Measurements from ENCODE around the gene PNMA8A. TPM values are rescaled to one million over a fixed set of nuclear protein-coding genes. Genes with fewer than 3 reads are reported as not detected.
"Not testable (repeated sequence)": the region's sequence is repeated elsewhere in the genome, so short reads cannot be mapped to it uniquely, and the experiment has no call there.

PNMA8A gene
- total RNA-seq, 1 donor from 2014 or later = not detected

- DNase-seq = no peak
- H3K4me1 Mint-ChIP-seq = peaks cover 3% of the 10 kb centered on the region
- H3K27ac Mint-ChIP-seq = no peak overlapping the region
- peaks cover 11% of the 10 kb centered on the region for H3K27me3 Mint-ChIP-seq
- intact Hi-C loops (cut with micrococcal nuclease) = no loop called here
- H3K9me3 Mint-ChIP-seq = no peaks in the 10 kb centered on the region
- no peak overlapping the region for H3K4me3 Mint-ChIP-seq
- H3K36me3 Mint-ChIP-seq (ENCODE audit: low read depth) = no peaks in the 10 kb centered on the region
Observed at GRCh38 chr19:46446021-46446420, 25.3 kb downstream of the PNMA8A start.

- no peak for DNase-seq
- Mint-ChIP-seq H3K4me1 (peaks cover 3% of the 10 kb centered on the region), H3K27ac (no peak overlapping the region), H3K36me3 (ENCODE audit: low read depth) (no peaks in the 10 kb centered on the region), H3K9me3 (no peaks in the 10 kb centered on the region), H3K4me3 (no peak overlapping the region), H3K27me3 (peaks cover 5% of the 10 kb centered on the region)
- intact Hi-C loops (cut with micrococcal nuclease) = no loop called here
Observed at GRCh38 chr19:46442808-46443450, 28.4 kb downstream of the PNMA8A start.

DNA sequence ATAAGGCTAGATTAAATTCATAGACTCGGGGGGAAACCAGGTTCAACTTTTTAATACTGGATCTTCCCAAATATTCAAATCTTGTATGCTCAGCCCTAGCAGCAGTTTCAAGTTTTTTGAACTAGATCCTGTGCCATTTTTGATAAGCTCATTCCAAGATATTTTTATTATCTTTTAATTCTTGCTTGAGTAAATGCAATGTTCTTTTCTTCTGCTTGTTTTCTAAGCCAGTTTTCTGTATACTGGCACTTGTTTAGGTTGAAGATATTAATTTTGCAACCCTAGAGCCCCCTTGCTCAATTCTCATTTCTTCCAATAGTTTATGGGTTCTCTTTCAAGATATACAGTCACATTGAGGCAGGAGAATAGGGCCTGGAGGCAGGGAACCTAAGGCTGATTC is 29.5 kb downstream of the PNMA8A start:
- no peak for DNase-seq
- Mint-ChIP-seq H3K36me3 (ENCODE audit: low read depth) (no peaks in the 10 kb centered on the region), H3K9me3 (no peaks in the 10 kb centered on the region), H3K27me3 (peaks cover 5% of the 10 kb centered on the region), H3K4me3 (no peak overlapping the region), H3K27ac (no peak overlapping the region), H3K4me1 (peaks cover 3% of the 10 kb centered on the region)
- intact Hi-C loops (cut with micrococcal nuclease) = no loop called here

GRCh38 chr19:46435689-46436088 is 35.7 kb downstream of the PNMA8A start:
- DNase-seq; intact Hi-C loops (cut with micrococcal nuclease); H3K27ac Mint-ChIP-seq; H3K9me3 Mint-ChIP-seq; H3K36me3 Mint-ChIP-seq (ENCODE audit: low read depth); H3K4me1 Mint-ChIP-seq; H3K4me3 Mint-ChIP-seq: not testable (repeated sequence)
- H3K27me3 Mint-ChIP-seq = peaks cover 15% of the 10 kb centered on the region

GRCh38 chr19:46435009-46435408 is 36.4 kb downstream of the PNMA8A start:
- intact Hi-C loops (cut with micrococcal nuclease) = no loop called here
- no peaks in the 10 kb centered on the region for H3K9me3 Mint-ChIP-seq
- H3K27me3 Mint-ChIP-seq = peaks cover 21% of the 10 kb centered on the region
- no peak overlapping the region for H3K4me3 Mint-ChIP-seq
- no peak for DNase-seq
- no peaks in the 10 kb centered on the region for H3K36me3 Mint-ChIP-seq (ENCODE audit: low read depth)
- H3K27ac Mint-ChIP-seq = no peak overlapping the region
- H3K4me1 Mint-ChIP-seq = peaks cover under 1% of the 10 kb centered on the region

- peaks cover 36% of the 10 kb centered on the region for H3K27me3 Mint-ChIP-seq
- peaks cover 10% of the 10 kb centered on the region for H3K4me1 Mint-ChIP-seq
- H3K9me3 Mint-ChIP-seq; H3K4me3 Mint-ChIP-seq; H3K36me3 Mint-ChIP-seq (ENCODE audit: low read depth); intact Hi-C loops (cut with micrococcal nuclease); DNase-seq; H3K27ac Mint-ChIP-seq: not testable (repeated sequence)
Observed at GRCh38 chr19:46433470-46433869, 37.9 kb downstream of the PNMA8A start.

GRCh38 chr19:46431824-46432223 is 39.5 kb downstream of the PNMA8A start:
- no peaks in the 10 kb centered on the region for H3K9me3 Mint-ChIP-seq
- H3K4me3 Mint-ChIP-seq = no peak overlapping the region
- no peaks in the 10 kb centered on the region for H3K36me3 Mint-ChIP-seq (ENCODE audit: low read depth)
- DNase-seq = no peak
- intact Hi-C loops (cut with micrococcal nuclease) = no loop called here
- H3K27me3 Mint-ChIP-seq = peaks cover 50% of the 10 kb centered on the region
- H3K4me1 Mint-ChIP-seq = peaks cover 22% of the 10 kb centered on the region
- H3K27ac Mint-ChIP-seq = no peak overlapping the region

- H3K4me1 Mint-ChIP-seq = peaks cover 27% of the 10 kb centered on the region
- peaks cover 62% of the 10 kb centered on the region for H3K27me3 Mint-ChIP-seq
- no peak overlapping the region for H3K27ac Mint-ChIP-seq
- intact Hi-C loops (cut with micrococcal nuclease) = no loop called here
- H3K36me3 Mint-ChIP-seq (ENCODE audit: low read depth) = no peaks in the 10 kb centered on the region
- no peak for DNase-seq
- H3K4me3 Mint-ChIP-seq = no peak overlapping the region
- no peaks in the 10 kb centered on the region for H3K9me3 Mint-ChIP-seq
Observed at GRCh38 chr19:46429999-46430398, 41.4 kb downstream of the PNMA8A start.

DNA sequence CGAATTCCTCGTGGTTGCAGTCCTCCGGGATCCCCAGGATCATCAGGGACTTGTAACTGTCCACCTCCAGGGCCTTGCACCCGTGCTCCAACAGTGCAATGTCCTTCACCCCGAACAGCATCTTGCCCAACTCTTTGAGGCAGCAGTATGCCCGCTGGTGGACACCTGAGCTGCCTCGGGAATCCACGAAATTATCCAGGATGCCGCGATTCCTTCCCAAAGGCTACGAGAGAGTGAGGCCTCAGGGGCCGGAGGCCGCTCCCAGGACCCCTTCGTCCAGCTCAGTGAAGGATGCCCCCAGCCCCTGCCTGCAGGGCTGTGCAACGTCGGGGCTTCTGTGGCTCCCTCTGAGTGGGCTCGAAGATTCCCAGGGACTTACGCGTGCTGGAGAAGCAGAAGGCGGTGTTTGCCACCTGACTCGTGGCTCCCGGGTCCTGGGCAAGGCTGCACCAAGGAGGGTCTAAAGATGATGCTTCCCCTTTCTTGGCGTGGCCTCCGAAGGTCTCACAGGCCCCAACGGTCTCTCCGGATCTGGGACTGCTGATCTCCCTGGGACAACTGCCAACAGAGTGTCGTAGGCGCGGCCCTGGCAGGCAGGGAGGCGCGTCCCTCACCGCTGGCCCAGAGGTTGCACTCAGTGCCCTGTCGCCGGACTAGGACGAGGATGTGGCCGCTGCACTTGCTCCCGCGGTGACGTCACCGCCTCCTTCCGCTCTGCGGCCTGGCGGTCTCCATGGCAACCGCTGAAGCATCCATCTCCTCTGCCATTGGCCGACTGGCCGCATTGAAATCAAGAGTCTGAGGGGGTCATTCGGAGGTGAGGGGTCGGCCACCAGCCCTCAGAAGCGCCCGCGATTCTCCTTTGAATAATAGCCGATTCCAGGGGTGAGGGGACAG is 42.9 kb downstream of the PNMA8A start, which contains the start of gene PNMA8C:
Gene PNMA8C, minus strand, starts transcription at position 698 of the 897 bp plus-strand sequence. Its CDS starts 577 bp downstream, at position 121.
- Mint-ChIP-seq H3K4me3 (peak within 1 kb of the TSS; percentile 80), H3K36me3 (ENCODE audit: low read depth) (no peaks in the 10 kb centered on the region), H3K27ac (peak within 1 kb of the TSS; percentile 27), H3K27me3 (peaks cover 62% of the 10 kb centered on the region), H3K4me1 (peaks cover 27% of the 10 kb centered on the region), H3K9me3 (no peaks in the 10 kb centered on the region)
- intact Hi-C loops (cut with micrococcal nuclease) = no loop called here
- peak; percentile 88 for DNase-seq

DNA sequence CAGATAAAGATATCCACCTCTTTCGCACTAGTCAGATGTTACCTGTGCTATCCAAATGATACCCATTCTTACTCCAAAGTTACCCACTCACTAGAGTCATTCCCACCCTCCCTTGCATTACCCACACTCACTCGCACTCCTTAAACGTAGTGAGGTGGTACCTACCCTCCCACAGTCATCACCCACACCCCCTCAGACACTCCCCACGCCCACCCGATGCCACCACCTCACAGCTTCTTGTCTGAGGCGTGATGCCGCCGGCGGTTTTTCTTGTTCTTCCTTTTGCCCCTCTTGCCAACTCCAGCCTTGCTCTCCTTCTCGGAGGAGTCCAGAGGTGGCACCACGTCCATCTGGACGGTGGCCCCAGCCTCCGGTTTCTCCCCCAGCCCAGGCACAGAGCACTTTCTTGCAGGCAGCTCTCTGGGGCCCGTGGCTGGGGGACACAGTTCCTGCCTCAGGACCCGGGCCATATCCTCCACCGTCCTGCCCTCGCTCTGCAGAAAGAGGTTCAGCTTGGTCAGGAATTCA is 43.8 kb downstream of the PNMA8A start:
- H3K4me3 Mint-ChIP-seq = no peak overlapping the region
- peaks cover 65% of the 10 kb centered on the region for H3K27me3 Mint-ChIP-seq
- intact Hi-C loops (cut with micrococcal nuclease) = no loop called here
- DNase-seq = no peak
- no peak overlapping the region for H3K27ac Mint-ChIP-seq
- H3K4me1 Mint-ChIP-seq = peaks cover 27% of the 10 kb centered on the region
- no peaks in the 10 kb centered on the region for H3K9me3 Mint-ChIP-seq
- no peaks in the 10 kb centered on the region for H3K36me3 Mint-ChIP-seq (ENCODE audit: low read depth)

- H3K9me3 Mint-ChIP-seq = no peaks in the 10 kb centered on the region
- peak overlapping the region; percentile 53 for H3K4me3 Mint-ChIP-seq
- intact Hi-C loops (cut with micrococcal nuclease) = no loop called here
- peak; percentile 68 for DNase-seq
- H3K27ac Mint-ChIP-seq = no peak overlapping the region
- peaks cover 64% of the 10 kb centered on the region for H3K27me3 Mint-ChIP-seq
- no peaks in the 10 kb centered on the region for H3K36me3 Mint-ChIP-seq (ENCODE audit: low read depth)
- peaks cover 27% of the 10 kb centered on the region for H3K4me1 Mint-ChIP-seq
Observed at GRCh38 chr19:46426506-46427162, 44.7 kb downstream of the PNMA8A start.

DNA sequence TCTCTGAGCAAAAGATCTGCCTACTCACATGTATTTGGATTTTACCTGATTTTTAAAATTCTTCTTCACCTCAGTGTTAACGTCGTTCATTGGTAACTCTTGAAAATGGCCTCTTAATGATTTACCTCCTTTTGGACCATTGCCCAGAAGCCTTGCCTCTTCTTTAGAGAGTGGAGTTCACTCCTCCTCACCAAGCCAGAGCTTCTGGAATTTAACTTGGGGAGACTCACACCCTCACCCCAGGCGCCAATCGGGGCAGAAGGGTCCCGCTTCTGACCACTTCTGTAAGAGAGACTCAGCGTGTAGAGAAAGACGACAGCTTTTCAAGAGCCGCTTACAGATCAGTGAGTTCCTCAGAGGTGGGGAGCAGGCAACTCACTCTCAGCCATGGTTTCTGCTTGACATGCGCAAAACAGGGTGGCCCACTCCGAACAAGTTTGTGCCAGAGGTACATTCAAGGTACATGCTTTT is 45.3 kb downstream of the PNMA8A start:
- Mint-ChIP-seq H3K4me1 (peaks cover 27% of the 10 kb centered on the region), H3K27me3 (peaks cover 60% of the 10 kb centered on the region), H3K4me3 (peak overlapping the region; percentile 53), H3K36me3 (ENCODE audit: low read depth) (no peaks in the 10 kb centered on the region), H3K9me3 (no peaks in the 10 kb centered on the region), H3K27ac (no peak overlapping the region)
- DNase-seq = no peak
- intact Hi-C loops (cut with micrococcal nuclease) = no loop called here

DNA sequence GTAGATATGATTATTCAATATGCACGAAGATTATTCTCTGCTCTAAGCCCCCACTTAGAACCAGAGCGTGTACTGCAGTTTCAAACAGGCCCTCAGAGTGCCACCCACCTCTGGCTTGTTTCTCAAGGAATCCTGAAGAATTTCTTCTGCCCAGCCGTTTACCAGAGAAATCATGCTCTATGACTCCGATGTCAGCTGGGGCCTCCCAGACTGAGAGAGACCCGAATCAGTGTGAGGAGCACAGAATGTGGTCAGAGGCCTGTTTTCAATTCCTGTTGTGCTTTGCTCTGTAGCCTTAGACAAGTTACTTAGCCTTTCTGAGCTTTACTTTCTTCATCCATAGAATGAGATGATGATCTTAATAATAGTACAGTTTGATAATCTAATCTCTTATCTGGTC is 48.2 kb downstream of the PNMA8A start:
- DNase-seq = no peak
- Mint-ChIP-seq H3K27ac (no peak overlapping the region), H3K4me1 (peaks cover 17% of the 10 kb centered on the region), H3K4me3 (no peak overlapping the region), H3K36me3 (ENCODE audit: low read depth) (no peaks in the 10 kb centered on the region), H3K27me3 (peaks cover 46% of the 10 kb centered on the region), H3K9me3 (no peaks in the 10 kb centered on the region)
- intact Hi-C loops (cut with micrococcal nuclease) = no loop called here
